Tibial nerve (tissue), 4 donors: ENCODE measurements around the gene ACOT13.

Source experiments
- EP300 ChIP-seq, 2 donors: sonication (generic); formaldehyde crosslinking; IDR thresholded peaks; one replicate each; pipeline ENCODE4 v1.6.1; 2017; ENCODE audit warnings: antibody characterized with exemption in 2 of 2, mild to moderate bottlenecking in 1 of 2
- POLR2A ChIP-seq, 2 donors: fragments of 450-650 bp; IDR thresholded peaks; one replicate each; pipeline ENCODE4 v1.6.1; 2017; ENCODE audit warnings: antibody characterized with exemption in 2 of 2, mild to moderate bottlenecking in 2 of 2, moderate library complexity in 2 of 2
- TF ChIP-seq, protein P1 (sequence below), 5 experiments: fragments of 200-600 bp in 3 of 5; fragments of 450-650 bp in 2 of 5; sonication (generic) in 3 of 5; IDR thresholded peaks; one replicate each; pipeline ENCODE4 v1.5.1; 2016 to 2019; ENCODE audit warnings: antibody characterized with exemption in 5 of 5, mild to moderate bottlenecking in 3 of 5, moderate library complexity in 2 of 5

DNA sequence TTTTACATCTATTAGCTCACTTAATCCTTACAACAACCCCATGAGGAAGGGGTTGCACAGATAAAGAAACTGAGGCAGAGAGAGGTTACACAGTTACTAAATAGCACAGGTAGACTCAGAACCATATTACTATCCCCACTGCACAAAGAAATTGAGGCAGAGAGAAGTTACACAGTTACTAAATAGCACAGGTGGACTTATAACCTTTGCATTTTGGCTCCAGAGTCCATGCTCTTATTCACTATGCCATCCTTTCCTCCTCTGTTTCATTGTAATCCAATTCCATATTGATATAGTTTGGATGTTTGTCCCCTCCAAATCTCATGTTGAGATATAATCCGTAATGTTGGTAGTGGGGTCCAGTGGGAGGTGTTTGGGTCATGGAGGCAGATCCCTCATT is 3.7 kb upstream of the ACOT13 start:
- TF ChIP-seq, protein P1, sequence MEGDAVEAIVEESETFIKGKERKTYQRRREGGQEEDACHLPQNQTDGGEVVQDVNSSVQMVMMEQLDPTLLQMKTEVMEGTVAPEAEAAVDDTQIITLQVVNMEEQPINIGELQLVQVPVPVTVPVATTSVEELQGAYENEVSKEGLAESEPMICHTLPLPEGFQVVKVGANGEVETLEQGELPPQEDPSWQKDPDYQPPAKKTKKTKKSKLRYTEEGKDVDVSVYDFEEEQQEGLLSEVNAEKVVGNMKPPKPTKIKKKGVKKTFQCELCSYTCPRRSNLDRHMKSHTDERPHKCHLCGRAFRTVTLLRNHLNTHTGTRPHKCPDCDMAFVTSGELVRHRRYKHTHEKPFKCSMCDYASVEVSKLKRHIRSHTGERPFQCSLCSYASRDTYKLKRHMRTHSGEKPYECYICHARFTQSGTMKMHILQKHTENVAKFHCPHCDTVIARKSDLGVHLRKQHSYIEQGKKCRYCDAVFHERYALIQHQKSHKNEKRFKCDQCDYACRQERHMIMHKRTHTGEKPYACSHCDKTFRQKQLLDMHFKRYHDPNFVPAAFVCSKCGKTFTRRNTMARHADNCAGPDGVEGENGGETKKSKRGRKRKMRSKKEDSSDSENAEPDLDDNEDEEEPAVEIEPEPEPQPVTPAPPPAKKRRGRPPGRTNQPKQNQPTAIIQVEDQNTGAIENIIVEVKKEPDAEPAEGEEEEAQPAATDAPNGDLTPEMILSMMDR (IDR thresholded peaks at IDR 0.05), result no peak
- TF ChIP-seq POLR2A (IDR thresholded peaks at IDR 0.05) (no peak), EP300 (IDR thresholded peaks at IDR 0.05) (no peak)
